GM10248 (cell line): ENCODE data around the gene UBL7.

Experiments used
- CTCF ChIA-PET: fragments of 300-600 bp; sonication (Branson Sonifier 250); formaldehyde crosslinking; extraction: SDS; loops from one replicate; lab custom pipeline; 2021; ENCODE audit warnings: antibody characterized with exemption; lab: Yijun Ruan, JAX
- POLR2A ChIA-PET: fragments of 350-650 bp; sonication (Branson Sonifier 250); formaldehyde crosslinking; extraction: SDS; loops from one replicate; lab custom pipeline; 2020; ENCODE audit warnings: antibody characterized with exemption; lab: Yijun Ruan, JAX
- DNase-seq: peaks from one replicate; pipeline ENCODE4 v3.0.0; 2012; ENCODE audit errors: extremely low spot score
- CTCF ChIP-seq: IDR thresholded peaks from 2 replicates; pipeline ENCODE4 v1.5.1; 2012; ENCODE audit warnings: mild to moderate bottlenecking, low read depth; ENCODE audit errors: extremely low read depth, missing control alignments, control extremely low read depth

UBL7 gene

GRCh38 chr15:74431116-74431515 is 29.8 kb downstream of the UBL7 start:
- ChIA-PET POLR2A (interaction anchor here (0.8 to 4.9 kb wide), 6 partner anchors 13 to 34 kb away, joined by 3 to 29 read pairs (median 5); no protein-coding TSS in a partner anchor), CTCF (interaction anchor here (1.0 to 33.1 kb wide), 7 partner anchors 10 to 71 kb away, joined by 3 to 827 read pairs (median 4); partner anchors contain the start of genes CYP11A1 and UBL7)
- TF ChIP-seq CTCF, result no peak
- DNase-seq, result no peak

GRCh38 chr15:74430510-74430951 is 30.4 kb downstream of the UBL7 start:
- ChIA-PET POLR2A (interaction anchor here (1.3 to 4.9 kb wide), 3 partner anchors 17 to 29 kb away, joined by 3 to 29 read pairs (median 6); no protein-coding TSS in a partner anchor), CTCF (interaction anchor here (1.1 to 33.1 kb wide), 8 partner anchors 9 to 71 kb away, joined by 3 to 827 read pairs (median 9); partner anchors contain the start of genes CYP11A1 and UBL7)
- no peak for DNase-seq
- no peak for TF ChIP-seq CTCF

GRCh38 chr15:74429781-74430400 is 31.1 kb downstream of the UBL7 start:
- POLR2A ChIA-PET, result interaction anchor here (1.3 to 4.9 kb wide), 3 partner anchors 17 to 45 kb away, joined by 3 to 29 read pairs (median 3); no protein-coding TSS in a partner anchor
- TF ChIP-seq CTCF, result no peak
- CTCF ChIA-PET, result interaction anchor here (1.2 to 33.1 kb wide), 8 partner anchors 9 to 72 kb away, joined by 3 to 827 read pairs (median 9); partner anchors contain the start of gene CYP11A1
- DNase-seq, result no peak

GRCh38 chr15:74428970-74429780 is 31.8 kb downstream of the UBL7 start:
- DNase-seq, result no peak
- no peak for TF ChIP-seq CTCF
- ChIA-PET CTCF (interaction anchor here (0.8 to 33.1 kb wide), 10 partner anchors 9 to 370 kb away, joined by 3 to 827 read pairs (median 4); partner anchors contain the start of gene CYP11A1), POLR2A (interaction anchor here (1.3 to 4.9 kb wide), 3 partner anchors 26 to 117 kb away, joined by 3 to 29 read pairs (median 5); no protein-coding TSS in a partner anchor)

GRCh38 chr15:74428442-74428787 is 32.5 kb downstream of the UBL7 start:
- TF ChIP-seq CTCF, result no peak
- POLR2A ChIA-PET, result interaction anchor here (1.3 to 4.9 kb wide), 3 partner anchors 25 to 118 kb away, joined by 3 to 29 read pairs (median 5); no protein-coding TSS in a partner anchor
- DNase-seq, result no peak
- CTCF ChIA-PET, result interaction anchor here (0.8 to 33.1 kb wide), 9 partner anchors 7 to 473 kb away, joined by 3 to 827 read pairs (median 5); partner anchors contain the start of gene CYP11A1
